NCI-H1436 (cell line): ENCODE data around the gene FAM227A.
A peak's percentile ranks its signal among the peaks of the same experiment; 100 is the strongest.
"Not testable (repeated sequence)": the region's sequence is repeated elsewhere in the genome, so short reads cannot be mapped to it uniquely, and the experiment has no call there.

Source experiments
- DNase-seq: peaks from one replicate; lab custom pipeline; 2025; lab: John Stamatoyannopoulos, UW

Gene FAM227A

GRCh38 chr22:38611559-38611958, 44.6 kb downstream of the FAM227A start:
- DNase-seq, result no peak

- DNase-seq, result no peak
These were observed 46.0 kb downstream of the FAM227A start for GRCh38 chr22:38610234-38610633.

- no peak for DNase-seq
These were observed 47.0 kb downstream of the FAM227A start for GRCh38 chr22:38608992-38609750.

- no peak for DNase-seq
These were observed 48.5 kb downstream of the FAM227A start for GRCh38 chr22:38607680-38608079.

- no peak for DNase-seq
These were observed 54.0 kb downstream of the FAM227A start for GRCh38 chr22:38602166-38602565.

- no peak for DNase-seq
These were observed 54.9 kb downstream of the FAM227A start for GRCh38 chr22:38601221-38601764.

- no peak for DNase-seq
These were observed 56.7 kb downstream of the FAM227A start for GRCh38 chr22:38599466-38599865.

GRCh38 chr22:38582923-38583322, 73.3 kb downstream of the FAM227A start:
- not testable (repeated sequence) for DNase-seq

- no peak for DNase-seq
These were observed 77.7 kb downstream of the FAM227A start for GRCh38 chr22:38578505-38578904.

- DNase-seq, result peak; percentile 36
These were observed 84.1 kb downstream of the FAM227A start for GRCh38 chr22:38572065-38572464.

GRCh38 chr22:38570779-38571364, 85.3 kb downstream of the FAM227A start:
- DNase-seq, result peak; percentile 8

GRCh38 chr22:38569972-38570778, 86.0 kb downstream of the FAM227A start, which contains the start of gene DMC1:
Gene DMC1, minus strand, starts transcription at chr22:38570183. Its CDS starts 1,927 bp downstream, at chr22:38568256.
- peak; percentile 98 for DNase-seq

GRCh38 chr22:38569181-38569971, 86.8 kb downstream of the FAM227A start:
- peak; percentile 11 for DNase-seq

GRCh38 chr22:38567531-38568285, 88.5 kb downstream of the FAM227A start:
- no peak for DNase-seq

GRCh38 chr22:38566726-38567504, 89.3 kb downstream of the FAM227A start:
- DNase-seq, result peak; percentile 5

- DNase-seq, result no peak
These were observed 90.8 kb downstream of the FAM227A start for GRCh38 chr22:38565441-38565840.

- no peak for DNase-seq
These were observed 91.5 kb downstream of the FAM227A start for GRCh38 chr22:38564669-38565068.

GRCh38 chr22:38554281-38554680, 101.9 kb downstream of the FAM227A start:
- DNase-seq, result no peak

GRCh38 chr22:38549101-38549894, 106.9 kb downstream of the FAM227A start:
- no peak for DNase-seq
